ENCODE data around the gene LARP1.

LARP1 gene

DNA sequence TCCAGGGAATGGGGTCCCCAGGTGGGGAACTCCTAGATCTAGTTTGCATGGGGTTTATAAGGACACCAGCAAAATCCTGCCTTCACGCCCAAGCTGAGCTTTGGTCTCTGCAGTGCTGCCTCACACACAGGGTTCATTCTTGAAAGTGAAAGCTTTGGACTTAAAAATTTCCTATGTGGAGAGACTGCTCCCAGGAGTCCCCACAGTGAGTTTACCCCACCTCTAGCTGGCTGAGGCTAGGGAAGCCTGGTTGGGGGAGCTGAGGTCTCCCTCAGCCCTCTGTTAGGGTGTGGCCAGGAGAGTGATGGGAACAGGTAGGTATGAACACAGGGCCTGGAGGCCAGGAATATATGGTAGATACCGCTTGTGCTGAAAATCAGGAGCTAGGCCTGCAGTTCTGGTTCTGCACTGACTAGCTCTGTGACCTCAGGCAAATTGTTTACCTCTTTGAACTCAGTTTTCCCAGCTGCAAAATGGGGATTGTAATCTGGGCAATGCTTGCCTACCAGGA is 41.5 kb upstream of the LARP1 start:
- Histone ChIP-seq H2AK5ac (ENCODE audit: low read depth, low read length) (no peak overlapping the region), H3K14ac (ENCODE audit: low read length) (no peak overlapping the region), H3K4me2 (ENCODE audit: insufficient read depth, low read length, poor library complexity, severe bottlenecking) (no peak overlapping the region), H3K23ac (ENCODE audit: low read depth, low read length, poor library complexity) (no peak overlapping the region), H3K4me3 (ENCODE audit: low read length in 2 of 2) (no peak overlapping the region), H3K79me1 (ENCODE audit: low read depth, low read length) (no peaks in the 10 kb centered on the region), H3K18ac (ENCODE audit: low read length) (no peak overlapping the region), H2BK12ac (ENCODE audit: low read length) (no peak overlapping the region), H3K36me3 (replicated peaks in 1 of 2; ENCODE audit: control insufficient read depth in 2 of 2, insufficient read depth in 2 of 2, low read length in 2 of 2) (no peaks in the 10 kb centered on the region), H2BK15ac (ENCODE audit: low read length) (no peak overlapping the region), H2BK5ac (ENCODE audit: low read length) (no peak overlapping the region), H2AFZ (ENCODE audit: low read length) (no peak overlapping the region), H3K27ac (replicated peaks; ENCODE audit: low read length) (no peak overlapping the region), H2BK120ac (ENCODE audit: low read depth, low read length) (no peak overlapping the region), H3K4ac (ENCODE audit: low read length) (no peak overlapping the region), H4K91ac (ENCODE audit: low read depth, low read length, poor library complexity) (no peak overlapping the region), H4K8ac (ENCODE audit: low read depth, low read length) (no peak overlapping the region), H3K9me3 (replicated peaks in 1 of 2; ENCODE audit: control insufficient read depth in 2 of 2, insufficient read depth in 1 of 2, low read depth in 1 of 2, low read length in 2 of 2) (no peaks in the 10 kb centered on the region), H3K9ac (ENCODE audit: low read depth, low read length, poor library complexity) (no peak overlapping the region), H3K4me1 (ENCODE audit: control insufficient read depth in 2 of 2, insufficient read depth in 1 of 2, low read depth in 1 of 2, low read length in 2 of 2) (peaks cover 0 to 7% of the 10 kb centered on the region in 2 donors), H3K27me3 (ENCODE audit: control insufficient read depth in 3 of 3, insufficient read depth in 3 of 3, low read depth in 1 of 3, low read length in 3 of 3) (peaks cover 0 to 8% (median 0%) of the 10 kb centered on the region in 3 experiments)
- no CpG with 5 or more reads among the region's 2 CpGs for WGBS, 2 donors (ENCODE audit: extremely low coverage in 2 of 2, insufficient read length in 2 of 2, insufficient replicate concordance in 1 of 2)
- no peak for DNase-seq (ENCODE audit: low spot score)

DNA sequence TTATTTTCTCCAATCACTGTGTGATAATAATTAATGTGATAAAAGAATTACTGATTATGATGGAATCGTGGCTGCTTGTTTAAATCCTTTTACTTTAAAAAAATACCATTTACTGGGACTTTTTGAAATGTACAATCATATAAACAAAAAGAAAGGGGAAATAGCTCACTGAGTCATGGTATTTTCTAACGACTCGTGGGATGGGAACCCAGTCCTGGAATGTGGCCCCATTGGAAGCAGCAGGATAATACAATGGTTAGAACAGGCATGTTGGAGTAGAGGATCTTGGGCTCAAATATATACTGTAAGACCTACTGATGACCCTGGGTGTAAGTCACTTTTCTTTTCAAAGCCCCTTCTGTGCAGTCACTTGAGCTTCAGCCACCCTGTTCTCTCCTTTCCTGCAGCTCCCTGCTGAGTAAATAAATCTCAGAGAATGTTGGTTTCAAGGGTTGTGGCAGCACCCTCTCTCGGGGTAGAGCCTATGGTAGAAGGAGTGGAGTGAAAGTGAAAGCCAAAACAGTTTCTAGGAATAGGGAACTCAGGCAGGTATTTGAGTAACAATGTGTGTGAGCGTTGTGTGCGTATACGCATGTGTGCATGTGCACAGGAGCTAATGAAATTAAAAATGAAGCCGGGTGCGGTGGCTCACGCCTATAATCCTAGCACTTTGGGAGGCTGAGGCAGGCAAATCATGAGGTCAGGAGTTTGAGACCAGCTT is 40.8 kb upstream of the LARP1 start:
- H2BK15ac ChIP-seq (ENCODE audit: low read length) = no peak overlapping the region
- H4K91ac ChIP-seq (ENCODE audit: low read depth, low read length, poor library complexity) = no peak overlapping the region
- no peak overlapping the region for H2BK5ac ChIP-seq (ENCODE audit: low read length)
- no peak overlapping the region for H3K27ac ChIP-seq (replicated peaks; ENCODE audit: low read length)
- DNase-seq (ENCODE audit: low spot score) = no peak
- H3K9me3 ChIP-seq (replicated peaks in 1 of 2; ENCODE audit: control insufficient read depth in 2 of 2, insufficient read depth in 1 of 2, low read depth in 1 of 2, low read length in 2 of 2) = no peaks in the 10 kb centered on the region
- peaks cover 0 to 7% of the 10 kb centered on the region in 2 donors for H3K4me1 ChIP-seq (ENCODE audit: control insufficient read depth in 2 of 2, insufficient read depth in 1 of 2, low read depth in 1 of 2, low read length in 2 of 2)
- H3K9ac ChIP-seq (ENCODE audit: low read depth, low read length, poor library complexity) = no peak overlapping the region
- no peak overlapping the region for H2AFZ ChIP-seq (ENCODE audit: low read length)
- H3K18ac ChIP-seq (ENCODE audit: low read length) = no peak overlapping the region
- H3K14ac ChIP-seq (ENCODE audit: low read length) = no peak overlapping the region
- H3K4ac ChIP-seq (ENCODE audit: low read length) = no peak overlapping the region
- no peaks in the 10 kb centered on the region for H3K79me1 ChIP-seq (ENCODE audit: low read depth, low read length)
- H2AK5ac ChIP-seq (ENCODE audit: low read depth, low read length) = no peak overlapping the region
- WGBS, 2 donors (ENCODE audit: extremely low coverage in 2 of 2, insufficient read length in 2 of 2, insufficient replicate concordance in 1 of 2) = no CpG with 5 or more reads among the region's 10 CpGs
- no peaks in the 10 kb centered on the region for H3K36me3 ChIP-seq (replicated peaks in 1 of 2; ENCODE audit: control insufficient read depth in 2 of 2, insufficient read depth in 2 of 2, low read length in 2 of 2)
- no peak overlapping the region for H3K23ac ChIP-seq (ENCODE audit: low read depth, low read length, poor library complexity)
- H2BK12ac ChIP-seq (ENCODE audit: low read length) = no peak overlapping the region
- H2BK120ac ChIP-seq (ENCODE audit: low read depth, low read length) = no peak overlapping the region
- H3K4me2 ChIP-seq (ENCODE audit: insufficient read depth, low read length, poor library complexity, severe bottlenecking) = no peak overlapping the region
- H4K8ac ChIP-seq (ENCODE audit: low read depth, low read length) = no peak overlapping the region
- peaks cover 0 to 8% (median 0%) of the 10 kb centered on the region in 3 experiments for H3K27me3 ChIP-seq (ENCODE audit: control insufficient read depth in 3 of 3, insufficient read depth in 3 of 3, low read depth in 1 of 3, low read length in 3 of 3)
- no peak overlapping the region for H3K4me3 ChIP-seq (ENCODE audit: low read length in 2 of 2)

DNA sequence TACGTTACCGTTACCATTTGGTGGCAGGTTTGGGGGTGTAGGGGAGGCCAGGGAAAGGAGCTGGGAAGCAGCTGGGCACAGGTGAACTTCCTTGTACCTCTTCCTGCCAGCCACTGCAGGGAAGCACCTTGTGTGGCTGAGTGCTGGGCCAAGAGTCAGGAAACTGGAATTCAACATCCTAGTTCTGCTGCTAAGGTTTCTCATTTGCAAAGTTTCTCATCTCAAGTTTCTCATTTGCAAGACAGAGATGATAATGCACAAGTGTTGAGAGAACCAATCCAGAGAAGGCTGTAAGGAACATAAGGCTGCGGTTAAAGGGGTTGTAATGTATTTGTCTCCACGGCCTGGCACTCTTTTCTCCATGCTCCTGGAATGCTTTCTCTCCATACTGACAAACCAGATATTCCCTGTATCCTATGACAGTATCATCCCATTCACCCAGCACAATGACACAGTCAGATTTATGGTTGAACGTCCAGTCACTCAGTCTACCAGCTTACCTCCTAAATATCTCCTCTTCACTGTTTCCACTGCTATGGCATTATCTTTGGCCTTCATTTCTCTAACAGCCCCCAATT is 33.6 kb upstream of the LARP1 start:
- no peak overlapping the region for H3K4ac ChIP-seq (ENCODE audit: low read length)
- H3K18ac ChIP-seq (ENCODE audit: low read length) = peak overlapping the region; percentile 68
- no peak overlapping the region for H3K4me2 ChIP-seq (ENCODE audit: insufficient read depth, low read length, poor library complexity, severe bottlenecking)
- no peak overlapping the region for H3K14ac ChIP-seq (ENCODE audit: low read length)
- H3K9ac ChIP-seq (ENCODE audit: low read depth, low read length, poor library complexity) = no peak overlapping the region
- no CpG with 5 or more reads among the region's 5 CpGs for WGBS, 2 donors (ENCODE audit: extremely low coverage in 2 of 2, insufficient read length in 2 of 2, insufficient replicate concordance in 1 of 2)
- no peak overlapping the region for H2BK12ac ChIP-seq (ENCODE audit: low read length)
- no peaks in the 10 kb centered on the region for H3K36me3 ChIP-seq (replicated peaks in 1 of 2; ENCODE audit: control insufficient read depth in 2 of 2, insufficient read depth in 2 of 2, low read length in 2 of 2)
- no peak overlapping the region for H2BK5ac ChIP-seq (ENCODE audit: low read length)
- no peak overlapping the region for H4K91ac ChIP-seq (ENCODE audit: low read depth, low read length, poor library complexity)
- H3K27me3 ChIP-seq (ENCODE audit: control insufficient read depth in 3 of 3, insufficient read depth in 3 of 3, low read depth in 1 of 3, low read length in 3 of 3) = peaks cover 0 to 5% (median 0%) of the 10 kb centered on the region in 3 experiments
- peak overlapping the region; percentile 51 for H2AFZ ChIP-seq (ENCODE audit: low read length)
- no peak overlapping the region for H3K4me3 ChIP-seq (ENCODE audit: low read length in 2 of 2)
- H4K8ac ChIP-seq (ENCODE audit: low read depth, low read length) = no peak overlapping the region
- H2BK15ac ChIP-seq (ENCODE audit: low read length) = peak overlapping the region; percentile 20
- H3K79me1 ChIP-seq (ENCODE audit: low read depth, low read length) = no peaks in the 10 kb centered on the region
- H2BK120ac ChIP-seq (ENCODE audit: low read depth, low read length) = no peak overlapping the region
- H3K23ac ChIP-seq (ENCODE audit: low read depth, low read length, poor library complexity) = no peak overlapping the region
- no peak overlapping the region for H3K27ac ChIP-seq (replicated peaks; ENCODE audit: low read length)
- H2AK5ac ChIP-seq (ENCODE audit: low read depth, low read length) = no peak overlapping the region
- H3K4me1 ChIP-seq (ENCODE audit: control insufficient read depth in 2 of 2, insufficient read depth in 1 of 2, low read depth in 1 of 2, low read length in 2 of 2) = peaks cover 0 to 11% of the 10 kb centered on the region in 2 donors
- no peak for DNase-seq (ENCODE audit: low spot score)
- no peaks in the 10 kb centered on the region for H3K9me3 ChIP-seq (replicated peaks in 1 of 2; ENCODE audit: control insufficient read depth in 2 of 2, insufficient read depth in 1 of 2, low read depth in 1 of 2, low read length in 2 of 2)

- H3K4me2 ChIP-seq (ENCODE audit: insufficient read depth, low read length, poor library complexity, severe bottlenecking) = no peak overlapping the region
- H3K4ac ChIP-seq (ENCODE audit: low read length) = no peak overlapping the region
- DNase-seq (ENCODE audit: low spot score) = no peak
- no peaks in the 10 kb centered on the region for H3K36me3 ChIP-seq (replicated peaks in 1 of 2; ENCODE audit: control insufficient read depth in 2 of 2, insufficient read depth in 2 of 2, low read length in 2 of 2)
- WGBS, 2 donors (ENCODE audit: extremely low coverage in 2 of 2, insufficient read length in 2 of 2, insufficient replicate concordance in 1 of 2) = no CpG with 5 or more reads among the region's 4 CpGs
- H2BK12ac ChIP-seq (ENCODE audit: low read length) = no peak overlapping the region
- H3K18ac ChIP-seq (ENCODE audit: low read length) = no peak overlapping the region
- peaks cover 0 to 11% of the 10 kb centered on the region in 2 donors for H3K4me1 ChIP-seq (ENCODE audit: control insufficient read depth in 2 of 2, insufficient read depth in 1 of 2, low read depth in 1 of 2, low read length in 2 of 2)
- no peak overlapping the region for H3K23ac ChIP-seq (ENCODE audit: low read depth, low read length, poor library complexity)
- no peak overlapping the region for H2AK5ac ChIP-seq (ENCODE audit: low read depth, low read length)
- H3K9me3 ChIP-seq (replicated peaks in 1 of 2; ENCODE audit: control insufficient read depth in 2 of 2, insufficient read depth in 1 of 2, low read depth in 1 of 2, low read length in 2 of 2) = no peaks in the 10 kb centered on the region
- no peak overlapping the region for H2BK120ac ChIP-seq (ENCODE audit: low read depth, low read length)
- H3K79me1 ChIP-seq (ENCODE audit: low read depth, low read length) = no peaks in the 10 kb centered on the region
- peaks cover 0 to 5% (median 0%) of the 10 kb centered on the region in 3 experiments for H3K27me3 ChIP-seq (ENCODE audit: control insufficient read depth in 3 of 3, insufficient read depth in 3 of 3, low read depth in 1 of 3, low read length in 3 of 3)
- no peak overlapping the region for H4K8ac ChIP-seq (ENCODE audit: low read depth, low read length)
- no peak overlapping the region for H4K91ac ChIP-seq (ENCODE audit: low read depth, low read length, poor library complexity)
- H2BK5ac ChIP-seq (ENCODE audit: low read length) = no peak overlapping the region
- no peak overlapping the region for H3K14ac ChIP-seq (ENCODE audit: low read length)
- no peak overlapping the region for H2BK15ac ChIP-seq (ENCODE audit: low read length)
- H3K4me3 ChIP-seq (ENCODE audit: low read length in 2 of 2) = no peak overlapping the region
- no peak overlapping the region for H2AFZ ChIP-seq (ENCODE audit: low read length)
- H3K27ac ChIP-seq (replicated peaks; ENCODE audit: low read length) = no peak overlapping the region
- H3K9ac ChIP-seq (ENCODE audit: low read depth, low read length, poor library complexity) = no peak overlapping the region
Measured at GRCh38 chr5:154722097-154722496, 33.1 kb upstream of the LARP1 start.
